OCI-LY1 (cell line): Measurements from ENCODE around the gene PLEKHH3.

Experiments used
- H2AFZ ChIP-seq: fragments of 200-600 bp; sonication (generic), shearing (Covaris generic); 2 replicates; pipeline ENCODE4 v1.6.0; 2014; ENCODE audit warnings: antibody characterized with exemption, mild to moderate bottlenecking, low read length
- H3F3A ChIP-seq: fragments of 200-600 bp; sonication (generic), shearing (Covaris generic); 2 replicates; pipeline ENCODE4 v1.6.0; 2014; ENCODE audit warnings: mild to moderate bottlenecking, antibody characterized with exemption, low read length, moderate library complexity; ENCODE audit not compliant: insufficient read depth
- H3K27ac ChIP-seq: fragments of 200-600 bp; sonication (generic); 2 replicates; pipeline ENCODE4 v1.5.1; 2014; ENCODE audit warnings: low read length, mixed run types, mild to moderate bottlenecking, low read depth; ENCODE audit not compliant: poor library complexity, severe bottlenecking
- H3K27me3 ChIP-seq: fragments of 200-600 bp; sonication (generic); 2 replicates; pipeline ENCODE4 v1.6.0; 2014; ENCODE audit warnings: antibody characterized with exemption, mild to moderate bottlenecking, low read length, moderate library complexity; ENCODE audit not compliant: insufficient read depth
- H3K36me3 ChIP-seq: fragments of 200-600 bp; sonication (generic); 2 replicates; pipeline ENCODE4 v1.6.1; 2014; ENCODE audit warnings: mild to moderate bottlenecking, antibody characterized with exemption, low read length, moderate library complexity, mixed read lengths; ENCODE audit not compliant: insufficient read depth
- H3K4me1 ChIP-seq: fragments of 200-600 bp; sonication (generic); 2 replicates; pipeline ENCODE4 v1.5.1; 2014; ENCODE audit warnings: mild to moderate bottlenecking, low read length, moderate library complexity; ENCODE audit not compliant: insufficient read depth, severe bottlenecking
- H3K4me2 ChIP-seq: fragments of 200-600 bp; sonication (generic), shearing (Covaris generic); 2 replicates; pipeline ENCODE4 v1.6.1; 2014; ENCODE audit warnings: low read length
- H3K4me3 ChIP-seq: fragments of 200-600 bp; sonication (generic); 2 replicates; pipeline ENCODE4 v1.5.1; 2014; ENCODE audit warnings: low read length, low read depth, mild to moderate bottlenecking, mixed read lengths; ENCODE audit not compliant: poor library complexity, severe bottlenecking
- H3K79me2 ChIP-seq: fragments of 200-600 bp; shearing (Covaris generic); 2 replicates; pipeline ENCODE4 v1.6.1; 2016; ENCODE audit warnings: mixed run types, low read length, mixed read lengths; ENCODE audit not compliant: insufficient read depth
- H3K9ac ChIP-seq: fragments of 200-600 bp; sonication (generic), shearing (Covaris generic); 2 replicates; pipeline ENCODE4 v1.6.1; 2014; ENCODE audit warnings: mild to moderate bottlenecking, low read length, mixed read lengths
- H3K9me2 ChIP-seq: fragments of 200-600 bp; sonication (generic), shearing (Covaris generic); 2 replicates; pipeline ENCODE4 v1.6.1; 2014; ENCODE audit warnings: low read depth, mild to moderate bottlenecking, low read length, mixed read lengths
- H3K9me3 ChIP-seq: fragments of 200-600 bp; shearing (Covaris generic); 2 replicates; pipeline ENCODE4 v1.6.1; 2014; ENCODE audit warnings: low read length, mixed read lengths
- H4K20me1 ChIP-seq: fragments of 200-600 bp; sonication (generic), shearing (Covaris generic); 2 replicates; pipeline ENCODE4 v1.6.0; 2016; ENCODE audit warnings: mild to moderate bottlenecking, low read length; ENCODE audit not compliant: insufficient read depth
- EZH2 ChIP-seq: fragments of 200-600 bp; sonication (generic), shearing (Covaris generic); IDR thresholded peaks from 2 replicates; pipeline ENCODE4 v1.8.0; 2017; ENCODE audit warnings: borderline replicate concordance, mixed run types, mild to moderate bottlenecking, antibody characterized with exemption, low read length, moderate library complexity, mixed read lengths
- TF ChIP-seq, protein P1 (sequence below): fragments of 200-600 bp; sonication (generic), shearing (Covaris generic); IDR thresholded peaks from 2 replicates; pipeline ENCODE4 v1.5.1; 2017; ENCODE audit warnings: mild to moderate bottlenecking, antibody characterized with exemption, low read length, moderate library complexity, mixed read lengths

Gene PLEKHH3

DNA sequence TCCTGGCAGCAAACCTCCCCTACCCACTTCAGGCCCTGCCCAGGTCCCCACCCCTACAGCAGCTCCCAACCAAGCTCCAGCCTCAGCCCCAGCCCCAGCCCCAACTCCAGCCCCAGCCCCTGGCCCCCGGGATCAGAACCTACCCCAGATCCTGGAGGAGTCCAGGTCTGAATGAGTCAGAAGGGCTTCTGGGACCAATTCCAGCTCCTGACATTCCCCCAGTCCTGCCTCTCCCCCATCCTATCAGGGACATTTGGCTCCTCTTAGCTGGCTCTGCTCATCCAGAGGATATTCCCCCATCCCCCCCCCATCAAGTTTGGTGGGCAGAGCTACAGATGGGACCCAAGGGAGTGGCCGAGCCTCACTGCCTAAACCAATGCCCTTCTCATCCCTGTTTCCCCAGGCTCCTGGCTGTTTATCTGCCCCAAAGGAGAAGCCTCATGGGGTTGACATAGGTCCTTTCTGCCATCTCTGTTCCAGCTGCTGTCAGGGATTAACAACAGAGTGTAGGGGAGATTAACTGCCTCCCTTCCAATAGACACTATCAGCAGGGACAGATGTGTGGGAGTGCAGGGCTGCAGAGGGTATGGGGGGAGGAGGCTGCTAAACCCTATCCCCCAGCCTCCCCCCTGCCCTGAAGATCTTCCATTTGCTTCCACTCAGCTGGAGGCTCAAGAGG, 22.1 kb upstream of the PLEKHH3 start:
- Histone ChIP-seq H3K27me3 (no peaks in the 10 kb centered on the region), H3K4me3 (no peak overlapping the region), H3K36me3 (peaks cover 38% of the 10 kb centered on the region), H3K9ac (no peak overlapping the region), H3F3A (no peaks in the 10 kb centered on the region), H3K9me2 (no peaks in the 10 kb centered on the region), H3K79me2 (no peaks in the 10 kb centered on the region), H3K9me3 (no peaks in the 10 kb centered on the region), H3K27ac (no peak overlapping the region), H3K4me2 (no peak overlapping the region), H3K4me1 (no peaks in the 10 kb centered on the region), H4K20me1 (no peaks in the 10 kb centered on the region), H2AFZ (no peak overlapping the region)
- TF ChIP-seq, protein P1, sequence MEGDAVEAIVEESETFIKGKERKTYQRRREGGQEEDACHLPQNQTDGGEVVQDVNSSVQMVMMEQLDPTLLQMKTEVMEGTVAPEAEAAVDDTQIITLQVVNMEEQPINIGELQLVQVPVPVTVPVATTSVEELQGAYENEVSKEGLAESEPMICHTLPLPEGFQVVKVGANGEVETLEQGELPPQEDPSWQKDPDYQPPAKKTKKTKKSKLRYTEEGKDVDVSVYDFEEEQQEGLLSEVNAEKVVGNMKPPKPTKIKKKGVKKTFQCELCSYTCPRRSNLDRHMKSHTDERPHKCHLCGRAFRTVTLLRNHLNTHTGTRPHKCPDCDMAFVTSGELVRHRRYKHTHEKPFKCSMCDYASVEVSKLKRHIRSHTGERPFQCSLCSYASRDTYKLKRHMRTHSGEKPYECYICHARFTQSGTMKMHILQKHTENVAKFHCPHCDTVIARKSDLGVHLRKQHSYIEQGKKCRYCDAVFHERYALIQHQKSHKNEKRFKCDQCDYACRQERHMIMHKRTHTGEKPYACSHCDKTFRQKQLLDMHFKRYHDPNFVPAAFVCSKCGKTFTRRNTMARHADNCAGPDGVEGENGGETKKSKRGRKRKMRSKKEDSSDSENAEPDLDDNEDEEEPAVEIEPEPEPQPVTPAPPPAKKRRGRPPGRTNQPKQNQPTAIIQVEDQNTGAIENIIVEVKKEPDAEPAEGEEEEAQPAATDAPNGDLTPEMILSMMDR, result no peak
- no peak for TF ChIP-seq EZH2

DNA sequence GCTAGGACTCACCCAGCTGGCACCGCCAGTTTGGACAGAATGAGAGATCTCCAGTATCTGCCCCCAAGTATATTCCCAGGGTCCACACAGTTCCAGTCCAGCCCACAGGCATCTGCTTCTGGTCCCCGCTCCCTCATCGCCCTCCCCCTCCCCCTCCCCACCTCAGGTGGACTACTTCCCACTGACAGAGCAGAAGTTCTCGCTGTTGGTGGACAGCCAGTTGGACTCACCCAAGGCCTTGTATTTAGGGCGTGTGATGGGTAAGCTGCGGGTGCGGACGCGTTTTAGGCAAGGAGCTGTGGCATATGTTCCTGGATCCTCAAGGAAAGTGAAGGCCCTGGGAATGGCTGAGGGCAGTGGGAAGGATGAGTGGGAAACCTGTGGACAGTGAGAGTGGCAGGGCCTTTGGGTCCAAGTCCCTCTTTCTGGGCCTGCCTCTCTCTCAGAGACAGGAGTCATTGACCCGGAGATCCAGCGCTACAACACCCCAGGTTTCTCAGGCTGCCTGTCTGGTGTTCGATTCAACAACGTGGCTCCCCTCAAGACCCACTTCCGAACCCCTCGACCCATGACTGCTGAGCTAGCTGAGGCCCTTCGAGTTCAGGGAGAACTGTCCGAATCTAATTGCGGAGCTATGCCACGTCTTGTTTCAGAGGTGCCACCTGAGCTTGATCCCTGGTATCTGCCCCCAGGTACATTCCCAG, 20.5 kb upstream of the PLEKHH3 start:
- H3K9ac ChIP-seq, result no peak overlapping the region
- no peak overlapping the region for H3K4me3 ChIP-seq
- no peaks in the 10 kb centered on the region for H3F3A ChIP-seq
- H3K27me3 ChIP-seq, result no peaks in the 10 kb centered on the region
- H2AFZ ChIP-seq, result no peak overlapping the region
- H3K36me3 ChIP-seq, result peaks cover 23% of the 10 kb centered on the region
- H3K4me1 ChIP-seq, result no peaks in the 10 kb centered on the region
- H3K9me2 ChIP-seq, result no peaks in the 10 kb centered on the region
- H4K20me1 ChIP-seq, result no peaks in the 10 kb centered on the region
- no peaks in the 10 kb centered on the region for H3K9me3 ChIP-seq
- no peaks in the 10 kb centered on the region for H3K79me2 ChIP-seq
- H3K4me2 ChIP-seq, result no peak overlapping the region
- H3K27ac ChIP-seq, result no peak overlapping the region
- TF ChIP-seq EZH2, result no peak
- TF ChIP-seq, protein P1, result no peak

DNA sequence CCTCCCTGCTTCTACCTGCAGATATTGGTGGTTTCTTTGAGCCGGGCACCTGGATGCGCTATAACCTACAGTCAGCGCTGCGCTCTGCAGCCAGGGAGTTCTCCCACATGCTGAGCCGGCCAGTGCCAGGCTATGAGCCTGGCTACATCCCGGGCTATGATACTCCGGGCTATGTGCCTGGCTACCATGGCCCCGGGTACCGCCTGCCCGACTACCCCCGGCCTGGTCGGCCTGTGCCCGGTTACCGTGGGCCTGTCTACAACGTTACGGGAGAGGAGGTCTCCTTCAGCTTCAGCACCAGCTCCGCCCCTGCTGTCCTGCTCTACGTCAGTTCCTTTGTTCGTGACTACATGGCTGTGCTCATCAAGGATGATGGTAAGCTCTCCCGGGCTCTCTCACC, 18.7 kb upstream of the PLEKHH3 start:
- H3K36me3 ChIP-seq, result peaks cover 5% of the 10 kb centered on the region; the same call in 1 of the 2 replicates
- no peaks in the 10 kb centered on the region for H4K20me1 ChIP-seq
- H3K27ac ChIP-seq, result no peak overlapping the region
- H3K4me3 ChIP-seq, result no peak overlapping the region
- no peak overlapping the region for H2AFZ ChIP-seq
- no peaks in the 10 kb centered on the region for H3K79me2 ChIP-seq
- H3K9me2 ChIP-seq, result no peaks in the 10 kb centered on the region
- H3F3A ChIP-seq, result no peaks in the 10 kb centered on the region
- TF ChIP-seq, protein P1, result no peak
- TF ChIP-seq EZH2, result no peak
- H3K9me3 ChIP-seq, result no peaks in the 10 kb centered on the region
- H3K4me1 ChIP-seq, result no peaks in the 10 kb centered on the region
- no peak overlapping the region for H3K9ac ChIP-seq
- no peaks in the 10 kb centered on the region for H3K27me3 ChIP-seq
- no peak overlapping the region for H3K4me2 ChIP-seq
